ENCODE measurements around the gene YPEL1. TPM values are rescaled to one million over a fixed set of nuclear protein-coding genes. Genes with fewer than 3 reads are reported as not detected.

Gene YPEL1
- total RNA-seq, 4 donors from 2014 or later: 3.1 to 16.5 (median 8.6) TPM

GRCh38 chr22:21736084-21736642, 569 bp upstream of the YPEL1 start:
- TF ChIP-seq, protein P1, sequence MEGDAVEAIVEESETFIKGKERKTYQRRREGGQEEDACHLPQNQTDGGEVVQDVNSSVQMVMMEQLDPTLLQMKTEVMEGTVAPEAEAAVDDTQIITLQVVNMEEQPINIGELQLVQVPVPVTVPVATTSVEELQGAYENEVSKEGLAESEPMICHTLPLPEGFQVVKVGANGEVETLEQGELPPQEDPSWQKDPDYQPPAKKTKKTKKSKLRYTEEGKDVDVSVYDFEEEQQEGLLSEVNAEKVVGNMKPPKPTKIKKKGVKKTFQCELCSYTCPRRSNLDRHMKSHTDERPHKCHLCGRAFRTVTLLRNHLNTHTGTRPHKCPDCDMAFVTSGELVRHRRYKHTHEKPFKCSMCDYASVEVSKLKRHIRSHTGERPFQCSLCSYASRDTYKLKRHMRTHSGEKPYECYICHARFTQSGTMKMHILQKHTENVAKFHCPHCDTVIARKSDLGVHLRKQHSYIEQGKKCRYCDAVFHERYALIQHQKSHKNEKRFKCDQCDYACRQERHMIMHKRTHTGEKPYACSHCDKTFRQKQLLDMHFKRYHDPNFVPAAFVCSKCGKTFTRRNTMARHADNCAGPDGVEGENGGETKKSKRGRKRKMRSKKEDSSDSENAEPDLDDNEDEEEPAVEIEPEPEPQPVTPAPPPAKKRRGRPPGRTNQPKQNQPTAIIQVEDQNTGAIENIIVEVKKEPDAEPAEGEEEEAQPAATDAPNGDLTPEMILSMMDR (IDR thresholded peaks at IDR 0.05; ENCODE audit: low read depth): no peak

GRCh38 chr22:21734540-21735199, 924 bp downstream of the YPEL1 start:
- TF ChIP-seq, protein P1 (IDR thresholded peaks at IDR 0.05; ENCODE audit: low read depth): no peak

DNA sequence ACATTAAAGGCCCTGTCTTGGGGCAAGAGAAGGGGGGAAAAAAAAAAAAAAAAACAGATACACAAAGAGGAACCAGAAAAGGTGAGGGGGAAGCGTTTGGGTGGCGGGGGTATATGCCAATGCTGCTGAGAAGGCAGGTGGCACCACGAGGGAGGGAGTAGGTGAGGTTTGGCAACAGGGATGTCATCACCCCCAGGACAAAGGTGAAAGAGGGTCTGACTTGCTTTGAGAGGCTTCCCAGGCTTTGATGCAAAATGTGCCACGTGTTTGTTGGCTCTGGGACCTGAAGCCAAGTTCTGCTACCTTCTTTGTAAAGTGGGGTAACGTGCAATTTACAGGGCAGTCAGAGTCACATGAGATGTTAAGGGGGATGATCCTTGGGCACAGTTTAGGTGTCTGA, 4.1 kb downstream of the YPEL1 start:
- TF ChIP-seq, protein P1 (IDR thresholded peaks at IDR 0.05; ENCODE audit: low read depth): no peak

DNA sequence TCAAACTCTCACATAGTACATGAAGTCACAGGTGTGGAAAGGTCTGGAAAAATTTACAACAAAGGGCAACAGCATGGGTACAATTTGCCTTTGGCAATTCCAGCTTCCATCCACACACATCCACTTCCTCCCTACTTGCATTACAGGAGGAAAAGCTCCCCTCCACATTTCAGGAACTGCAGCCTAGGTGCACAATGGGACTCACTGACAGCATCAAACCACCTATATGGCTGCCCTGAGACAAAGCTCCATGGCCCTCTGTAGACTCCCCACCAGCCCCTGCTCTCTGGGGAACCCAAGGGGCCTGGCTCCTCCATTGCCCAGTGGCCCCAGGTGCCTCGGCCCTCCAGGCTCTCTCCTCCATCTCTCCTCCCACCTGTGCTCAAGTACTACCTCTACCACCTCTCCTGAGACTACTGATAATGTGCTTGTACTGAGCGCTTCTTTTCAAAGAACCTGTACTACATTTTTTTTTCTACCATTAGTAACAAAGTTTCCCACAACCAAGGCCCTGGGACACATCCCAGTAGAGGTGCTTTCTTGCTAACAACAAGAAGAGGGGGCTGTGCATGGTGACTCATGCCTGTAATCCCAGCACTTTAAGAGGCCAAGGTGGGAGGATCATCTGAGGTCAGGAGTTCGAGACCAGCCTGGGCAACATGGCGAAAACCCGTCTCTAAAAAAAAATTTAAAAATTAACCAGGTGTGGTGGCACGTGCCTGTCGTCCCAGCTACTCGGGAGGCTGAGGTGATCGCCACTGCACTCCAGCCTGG, 4.9 kb downstream of the YPEL1 start:
- TF ChIP-seq, protein P1 (IDR thresholded peaks at IDR 0.05; ENCODE audit: low read depth): no peak

GRCh38 chr22:21728270-21728669, 7.3 kb downstream of the YPEL1 start:
- TF ChIP-seq, protein P1 (IDR thresholded peaks at IDR 0.05; ENCODE audit: low read depth): no peak

DNA sequence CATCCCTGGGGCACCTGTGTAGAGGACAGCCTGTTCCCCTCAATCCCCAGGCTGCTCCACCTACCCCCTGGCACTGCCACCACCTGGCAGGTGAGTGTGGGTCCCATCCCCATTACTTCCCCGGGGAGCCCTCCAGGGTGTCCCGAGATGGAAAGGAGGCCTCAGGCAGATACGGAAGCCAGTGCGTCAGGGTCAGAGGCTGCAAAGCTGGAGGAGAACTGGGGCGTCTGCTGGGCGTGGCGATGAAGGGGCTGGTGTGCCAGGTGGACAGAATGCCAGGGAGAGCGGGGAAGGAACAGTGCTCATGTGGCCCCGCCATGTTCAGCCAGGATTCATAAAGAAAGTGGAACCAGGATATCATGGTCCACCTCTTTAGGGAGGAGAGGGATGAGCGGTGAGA, 7.8 kb downstream of the YPEL1 start:
- TF ChIP-seq, protein P1 (IDR thresholded peaks at IDR 0.05; ENCODE audit: low read depth): no peak

- TF ChIP-seq, protein P1 (IDR thresholded peaks at IDR 0.05; ENCODE audit: low read depth): no peak
These were observed 8.4 kb downstream of the YPEL1 start for GRCh38 chr22:21727159-21727558.
